ENCODE data around the gene REC8.

GRCh38 chr14:24194186-24194872, 22.4 kb downstream of the REC8 start:
- TF ChIP-seq POLR2A (IDR thresholded peaks at IDR 0.05) (no peak), CTCF (IDR thresholded peaks at IDR 0.05) (no peak)

All from uterus (tissue), 2 donors.